H1 (cell line): ENCODE data around the gene PINK1. TPM values are rescaled to one million over a fixed set of nuclear protein-coding genes. Genes with fewer than 3 reads are reported as not detected.

Experiments
- CTCF ChIA-PET: fragments of 300-600 bp; sonication (Branson Sonifier 250); formaldehyde crosslinking; loops from one replicate; lab custom pipeline; 2021; ENCODE audit not compliant: partially characterized antibody; lab: Charles Lee
- POLR2A ChIA-PET: fragments of 300-600 bp; sonication (Branson Sonifier 250); formaldehyde crosslinking; loops from one replicate; lab custom pipeline; 2021; ENCODE audit warnings: inconsistent platforms; ENCODE audit not compliant: partially characterized antibody; lab: Charles Lee
- DNase-seq, 2 experiments: peaks; one replicate each; pipeline versions ENCODE4 v3.0.0 to v3.0.0-alpha.2; 2010 to 2022; ENCODE audit warnings: low spot score in 2 of 2, low read depth in 1 of 2, mixed read lengths in 1 of 2
- FAIRE-seq: peaks from 2 replicates; lab custom pipeline; 2011; peaks lifted over from hg19 to GRCh38; lab: Jason Lieb, UNC
- H2AFZ ChIP-seq: 2 replicates; pipeline ENCODE4 v1.8.1; 2012; ENCODE audit warnings: low read length, inconsistent platforms
- H2AK5ac ChIP-seq: 2 replicates; pipeline ENCODE4 v1.6.1; 2013; ENCODE audit warnings: low read depth, low read length
- H2BK120ac ChIP-seq: replicated peaks from 2 replicates; pipeline ENCODE3; 2013; ENCODE audit warnings: low read depth, low read length, inconsistent platforms
- H2BK12ac ChIP-seq: 2 replicates; pipeline ENCODE4 v1.6.1; 2013; ENCODE audit warnings: low read depth, low read length
- H2BK15ac ChIP-seq: 2 replicates; pipeline ENCODE4 v1.6.1; 2013; ENCODE audit warnings: low read length
- H2BK20ac ChIP-seq: 2 replicates; pipeline ENCODE4 v1.6.1; 2013; ENCODE audit warnings: low read length
- H2BK5ac ChIP-seq: 2 replicates; pipeline ENCODE4 v1.6.1; 2013; ENCODE audit warnings: low read depth, low read length
- H3K14ac ChIP-seq: 2 replicates; pipeline ENCODE4 v1.6.1; 2013; ENCODE audit warnings: inconsistent platforms; ENCODE audit not compliant: insufficient read length
- H3K18ac ChIP-seq: 2 replicates; pipeline ENCODE4 v1.6.1; 2013; ENCODE audit warnings: low read length; ENCODE audit errors: extremely low read depth
- H3K23ac ChIP-seq: 2 replicates; pipeline ENCODE4 v1.6.1; 2013; ENCODE audit warnings: inconsistent platforms; ENCODE audit not compliant: insufficient read length
- H3K23me2 ChIP-seq: 2 replicates; pipeline ENCODE4 v1.6.1; 2013; ENCODE audit warnings: low read depth, low read length
- H3K27ac ChIP-seq: 2 replicates; pipeline ENCODE4 v1.6.1; 2011; ENCODE audit warnings: low read depth, low read length, inconsistent platforms
- H3K27me3 ChIP-seq, 4 experiments: replicated peaks in 1 of 4; 1 replicate in 1 of 4; 2 replicates in 3 of 4; pipeline versions ENCODE4 v1.6.1 to v1.8.1; 2011 to 2013; ENCODE audit warnings: low read length in 3 of 4, mild to moderate bottlenecking in 3 of 4, inconsistent platforms in 2 of 4, mixed read lengths in 2 of 4, moderate library complexity in 1 of 4; ENCODE audit not compliant: control insufficient read depth in 3 of 4, insufficient read depth in 3 of 4; ENCODE audit errors: extremely low read depth in 1 of 4
- H3K36me3 ChIP-seq, 4 experiments: 2 replicates each; pipeline versions ENCODE4 v1.6.1 to v1.8.1; 2011 to 2013; ENCODE audit warnings: mild to moderate bottlenecking in 4 of 4, low read length in 3 of 4, moderate library complexity in 2 of 4, control low read depth in 1 of 4, inconsistent platforms in 1 of 4; ENCODE audit not compliant: insufficient read depth in 4 of 4, control insufficient read depth in 2 of 4
- H3K4ac ChIP-seq: replicated peaks from 2 replicates; pipeline ENCODE3; 2013; ENCODE audit warnings: low read length, low read depth, mixed read lengths, inconsistent platforms; ENCODE audit not compliant: insufficient read length
- H3K4me1 ChIP-seq, 4 experiments: replicated peaks in 1 of 4; 1 replicate in 1 of 4; 2 replicates in 3 of 4; pipeline versions ENCODE4 v1.6.1 to v1.8.1; 2011 to 2013; ENCODE audit warnings: low read length in 3 of 4, inconsistent platforms in 2 of 4, mixed read lengths in 1 of 4; ENCODE audit not compliant: insufficient read depth in 4 of 4, control insufficient read depth in 3 of 4
- H3K4me2 ChIP-seq, 2 experiments: 2 replicates each; pipeline versions ENCODE4 v1.6.1 to v1.8.1; 2011 to 2013; ENCODE audit warnings: low read depth in 2 of 2, low read length in 2 of 2, control low read depth in 1 of 2, inconsistent platforms in 1 of 2, mild to moderate bottlenecking in 1 of 2; ENCODE audit not compliant: insufficient read depth in 1 of 2
- H3K4me3 ChIP-seq, 4 experiments: fragments of 200-600, 300-600 bp in 1 of 4; sonication (generic), shearing (Covaris generic), sonication (Bioruptor Twin) in 1 of 4; 2 replicates each; pipeline versions ENCODE4 v1.5.1 to v1.8.1; 2011 to 2016; ENCODE audit warnings: low read length in 4 of 4, low read depth in 3 of 4, control low read depth in 2 of 4, inconsistent platforms in 2 of 4, mild to moderate bottlenecking in 2 of 4, mixed read lengths in 1 of 4, moderate library complexity in 1 of 4; ENCODE audit not compliant: insufficient read depth in 2 of 4; ENCODE audit errors: extremely low read depth in 1 of 4
- H3K56ac ChIP-seq: replicated peaks from 2 replicates; pipeline ENCODE3; 2013; ENCODE audit warnings: low read depth, mild to moderate bottlenecking, mixed read lengths, low read length, inconsistent platforms; ENCODE audit not compliant: insufficient read length
- H3K79me1 ChIP-seq: 2 replicates; pipeline ENCODE4 v1.6.1; 2013; ENCODE audit warnings: low read depth, low read length, control low read depth
- H3K79me2 ChIP-seq, 2 experiments: 2 replicates each; pipeline versions ENCODE4 v1.6.1 to v1.8.1; 2012 to 2013; ENCODE audit warnings: low read length in 2 of 2, mild to moderate bottlenecking in 2 of 2, inconsistent platforms in 1 of 2; ENCODE audit not compliant: insufficient read depth in 2 of 2, control insufficient read depth in 1 of 2
- H3K9ac ChIP-seq, 4 experiments: replicated peaks in 1 of 4; 1 replicate in 1 of 4; 2 replicates in 3 of 4; pipeline versions ENCODE4 v1.6.1 to v1.8.1; 2011 to 2013; ENCODE audit warnings: low read depth in 3 of 4, low read length in 3 of 4, control low read depth in 2 of 4, mild to moderate bottlenecking in 2 of 4, moderate library complexity in 2 of 4, inconsistent platforms in 1 of 4; ENCODE audit errors: extremely low read depth in 1 of 4
- H3K9me3 ChIP-seq, 2 experiments: 2 replicates each; pipeline versions ENCODE4 v1.6.1 to v1.8.1; 2012 to 2013; ENCODE audit warnings: mild to moderate bottlenecking in 2 of 2, moderate library complexity in 2 of 2, control low read depth in 1 of 2, inconsistent platforms in 1 of 2, low read depth in 1 of 2, low read length in 1 of 2, mixed read lengths in 1 of 2; ENCODE audit not compliant: insufficient read depth in 2 of 2
- H4K20me1 ChIP-seq, 2 experiments: replicated peaks in 1 of 2; 2 replicates each; pipeline versions ENCODE3 to v1.8.1; 2011 to 2013; ENCODE audit warnings: inconsistent platforms in 2 of 2, low read length in 2 of 2, mild to moderate bottlenecking in 1 of 2; ENCODE audit not compliant: insufficient read depth in 2 of 2, control insufficient read depth in 1 of 2
- H4K5ac ChIP-seq: 2 replicates; pipeline ENCODE4 v1.6.1; 2013; ENCODE audit warnings: low read length, low read depth, mixed read lengths, inconsistent platforms; ENCODE audit not compliant: insufficient read length
- H4K8ac ChIP-seq: 2 replicates; pipeline ENCODE4 v1.8.0; 2013; ENCODE audit warnings: mild to moderate bottlenecking, moderate library complexity, low read length, inconsistent platforms; ENCODE audit not compliant: insufficient read depth; ENCODE audit errors: extremely low read depth
- H4K91ac ChIP-seq: replicated peaks from 2 replicates; pipeline ENCODE3; 2013; ENCODE audit warnings: low read length, mixed read lengths, inconsistent platforms; ENCODE audit not compliant: insufficient read length
- SP2 ChIP-seq: IDR thresholded peaks from 2 replicates; pipeline ENCODE4 v1.6.1; 2012; ENCODE audit warnings: mild to moderate bottlenecking, low read length, inconsistent platforms
- WGBS, 2 experiments: shearing (Covaris generic) in 1 of 2; methylation state at CpG; one replicate each; pipeline versions ENCODE4 v1.1.6 to v1.1.7; 2013 to 2015; ENCODE audit warnings: low lambda C conversion rate in 2 of 2, mixed read lengths in 2 of 2, inconsistent platforms in 1 of 2, low coverage in 1 of 2, missing lambda C conversion rate in 1 of 2; ENCODE audit not compliant: insufficient replicate concordance in 2 of 2, insufficient coverage in 1 of 2, insufficient read length in 1 of 2; ENCODE audit errors: extremely low coverage in 1 of 2, missing lambda C conversion rate in 1 of 2; 5-methylcytosine and 5-hydroxymethylcytosine counted together
- polyA plus RNA-seq, 7 experiments: library from polyadenylated mRNA; depleted of rRNA in 3 of 7; stranded (reverse) in 5 of 7; unstranded in 2 of 7; fragments of >200 nt in 5 of 7; fragments of 200-250 nt in 2 of 7; gene quantifications; 1 replicate in 5 of 7; 2 replicates in 1 of 7; 4 replicates in 1 of 7; pipeline versions ENCODE4 v1.2.1 to v1.2.3, GENCODE V29; 2011 to 2013; ENCODE audit warnings: missing spikeins in 2 of 7, mixed read lengths in 2 of 7
- total RNA-seq: library from RNA; stranded (reverse); fragmentation: NEBNext Ultra II Directional; extraction: Animal tissue kit (Norgen Biotek cat#: 25700); gene quantifications from 2 replicates; pipeline ENCODE4 v1.2.1, GENCODE V29; 2021

Gene PINK1
- total and polyA plus RNA-seq, 2 of the 8 experiments (the other 6 are each of a cell fraction or from before 2014, with no cell fraction given), result 16.1 to 19.3 TPM

GRCh38 chr1:20648946-20649345 is 15.7 kb downstream of the PINK1 start:
- DNase-seq, result no peak
- H2BK5ac ChIP-seq, result no peak overlapping the region
- H2AK5ac ChIP-seq, result no peak overlapping the region
- peaks cover 3 to 12% of the 10 kb centered on the region in 2 experiments for H4K20me1 ChIP-seq
- no peaks in the 10 kb centered on the region for H3K23me2 ChIP-seq
- FAIRE-seq, result no peak
- no peak overlapping the region for H2AFZ ChIP-seq
- POLR2A ChIA-PET, result interaction anchor here (2.1 to 2.6 kb wide), 2 partner anchors 8 to 14 kb away, joined by 7 to 11 read pairs; no protein-coding TSS in a partner anchor
- no peaks in the 10 kb centered on the region for H3K79me2 ChIP-seq
- H2BK12ac ChIP-seq, result no peak overlapping the region
- no peak overlapping the region for H2BK20ac ChIP-seq
- no peak overlapping the region for H3K4ac ChIP-seq
- H3K27ac ChIP-seq, result no peak overlapping the region
- no peak overlapping the region for H3K4me2 ChIP-seq
- H4K8ac ChIP-seq, result no peak overlapping the region
- H4K5ac ChIP-seq, result no peak overlapping the region
- CTCF ChIA-PET, result interaction anchor here (0.6 to 3.4 kb wide), 5 partner anchors 15 to 379 kb away, joined by 3 to 10 read pairs (median 6); no protein-coding TSS in a partner anchor
- H3K79me1 ChIP-seq, result no peaks in the 10 kb centered on the region
- H3K23ac ChIP-seq, result no peak overlapping the region
- no peak overlapping the region for H3K4me3 ChIP-seq
- no peak overlapping the region for H3K14ac ChIP-seq
- no peak overlapping the region for H2BK15ac ChIP-seq
- no peaks in the 10 kb centered on the region for H3K27me3 ChIP-seq
- no peaks in the 10 kb centered on the region for H3K9me3 ChIP-seq
- peaks cover 12 to 47% (median 24%) of the 10 kb centered on the region in 4 experiments for H3K36me3 ChIP-seq
- 95% methylated on average over 15 of the region's 15 CpGs; no CpG with 5 or more reads in 1 of the 2 experiments for WGBS, 2 experiments
- H3K56ac ChIP-seq, result no peak overlapping the region
- no peak overlapping the region for H3K18ac ChIP-seq
- no peaks in the 10 kb centered on the region for H3K4me1 ChIP-seq
- TF ChIP-seq SP2, result no peak
- H3K9ac ChIP-seq, result no peak overlapping the region
- no peak overlapping the region for H4K91ac ChIP-seq
- H2BK120ac ChIP-seq, result no peak overlapping the region
